Measurements from ENCODE around the gene ZFP36. TPM values are rescaled to one million over a fixed set of nuclear protein-coding genes. Genes with fewer than 3 reads are reported as not detected.
A peak's percentile ranks its signal among the peaks of the same experiment; 100 is the strongest.

The ZFP36 gene
- 100 to 1,000 TPM; 280 to 924 (median 309) TPM for total RNA-seq

- TF ChIP-seq POLR2A (IDR thresholded peaks at IDR 0.05): peak; percentile 100
- peak in 2 of 5 experiments; percentile 3 to 12 for TF ChIP-seq CTCF (IDR thresholded peaks at IDR 0.05)
- peak; percentile 62 for TF ChIP-seq EP300 (IDR thresholded peaks at IDR 0.05; ENCODE audit: low read depth)
- peak; percentile 100 for TF ChIP-seq POLR2AphosphoS5 (IDR thresholded peaks at IDR 0.05)
- peak; percentile 96 for DNase-seq
- intact Hi-C loops (cut with DNase I; ENCODE audit: low total_unique reads) (no loop called here), in situ Hi-C loops (cut with MboI; ENCODE audit: low pct_ligation_motif_present in 1 of 4, low pct_unique_long_range_greater_than_20kb in 1 of 4, low sequenced_read_pairs in 3 of 4) (no loop called here)
- H3K4me1 ChIP-seq: peaks cover 27 to 60% (median 57%) of the 10 kb centered on the region in 4 donors
- peak within 1 kb of the TSS; percentile 98 to 100 (median 99) for H3K27ac ChIP-seq
- H3K4me3 ChIP-seq: peak within 1 kb of the TSS; percentile 66 to 86 (median 84)
- H3K9me3 ChIP-seq: no peaks in the 10 kb centered on the region
- H3K27me3 ChIP-seq: no peaks in the 10 kb centered on the region
- 1% methylated on average over 37 of the region's 56 CpGs; no CpG with 5 or more reads in 1 of the 2 donors for WGBS, 2 donors (ENCODE audit: low coverage in 1 of 2)
- peaks cover 0 to 14% (median 8%) of the 10 kb centered on the region in 4 donors for H3K36me3 ChIP-seq
These were observed at the start of gene ZFP36 for GRCh38 chr19:39406656-39407409. ZFP36 (plus strand) TSS chr19:39406847; CDS start chr19:39406905, 58 bp downstream.

- no peak for DNase-seq
- in situ Hi-C loops (cut with MboI; ENCODE audit: low pct_ligation_motif_present in 1 of 4, low pct_unique_long_range_greater_than_20kb in 1 of 4, low sequenced_read_pairs in 3 of 4) (no loop called here), intact Hi-C loops (cut with DNase I; ENCODE audit: low total_unique reads) (no loop called here)
- H3K9me3 ChIP-seq: no peaks in the 10 kb centered on the region
- H3K36me3 ChIP-seq: peaks cover 0 to 54% (median 22%) of the 10 kb centered on the region in 4 donors
- peaks cover 0 to 8% (median 0%) of the 10 kb centered on the region in 4 donors for H3K4me1 ChIP-seq
- no peak overlapping the region for H3K27ac ChIP-seq
- TF ChIP-seq CTCF (IDR thresholded peaks at IDR 0.05): no peak
- TF ChIP-seq POLR2AphosphoS5 (IDR thresholded peaks at IDR 0.05): no peak
- TF ChIP-seq EP300 (IDR thresholded peaks at IDR 0.05; ENCODE audit: low read depth): no peak
- TF ChIP-seq POLR2A (IDR thresholded peaks at IDR 0.05): no peak
- 89 to 100% methylated on average over 1 to 3 of the region's 3 CpGs for WGBS, 2 donors (ENCODE audit: low coverage in 1 of 2)
- H3K4me3 ChIP-seq: no peak overlapping the region
- H3K27me3 ChIP-seq: no peaks in the 10 kb centered on the region
These were observed 47.6 kb upstream of the ZFP36 start for GRCh38 chr19:39359026-39359425.

GRCh38 chr19:39360599-39360998, 46.0 kb upstream of the ZFP36 start:
- intact Hi-C loops (cut with DNase I; ENCODE audit: low total_unique reads) (no loop called here), in situ Hi-C loops (cut with MboI; ENCODE audit: low pct_ligation_motif_present in 1 of 4, low pct_unique_long_range_greater_than_20kb in 1 of 4, low sequenced_read_pairs in 3 of 4) (no loop called here)
- Histone ChIP-seq H3K4me3 (no peak overlapping the region), H3K27me3 (no peaks in the 10 kb centered on the region), H3K27ac (no peak overlapping the region), H3K9me3 (no peaks in the 10 kb centered on the region), H3K36me3 (peaks cover 0 to 38% (median 14%) of the 10 kb centered on the region in 4 donors), H3K4me1 (peaks cover 0 to 10% (median 0%) of the 10 kb centered on the region in 4 donors)
- 89% methylated on average over 1 of the region's 1 CpG; no CpG with 5 or more reads in 1 of the 2 donors for WGBS, 2 donors (ENCODE audit: low coverage in 1 of 2)
- no peak for DNase-seq
- TF ChIP-seq EP300 (IDR thresholded peaks at IDR 0.05; ENCODE audit: low read depth): no peak
- no peak for TF ChIP-seq CTCF (IDR thresholded peaks at IDR 0.05)
- TF ChIP-seq POLR2A (IDR thresholded peaks at IDR 0.05): no peak
- TF ChIP-seq POLR2AphosphoS5 (IDR thresholded peaks at IDR 0.05): no peak
